NB4 (cell line): ENCODE measurements around the gene LRRC4.

Source experiments
- DNase-seq: peaks from one replicate; pipeline ENCODE4 v3.0.0; 2010; ENCODE audit warnings: low read depth
- H3K4me3 ChIP-seq: one replicate; pipeline ENCODE4 v1.5.1; 2011; ENCODE audit warnings: mild to moderate bottlenecking, low read depth, low read length, moderate library complexity
- MYC ChIP-seq: IDR thresholded peaks from 2 replicates; pipeline ENCODE4 v1.6.1; 2011; ENCODE audit warnings: low read depth, low read length
- POLR2A ChIP-seq: IDR thresholded peaks from 2 replicates; pipeline ENCODE4 v1.6.1; 2011; ENCODE audit warnings: mild to moderate bottlenecking; ENCODE audit not compliant: insufficient read length; ENCODE audit errors: extremely low read depth
- TF ChIP-seq, protein P1 (sequence below): IDR thresholded peaks from 2 replicates; pipeline ENCODE4 v1.6.1; 2011; ENCODE audit warnings: low read depth, low read length
- TF ChIP-seq, protein P2 (sequence below): IDR thresholded peaks from one replicate; pipeline ENCODE4 v1.5.1; 2012; ENCODE audit warnings: low read depth, low read length

The LRRC4 gene

DNA sequence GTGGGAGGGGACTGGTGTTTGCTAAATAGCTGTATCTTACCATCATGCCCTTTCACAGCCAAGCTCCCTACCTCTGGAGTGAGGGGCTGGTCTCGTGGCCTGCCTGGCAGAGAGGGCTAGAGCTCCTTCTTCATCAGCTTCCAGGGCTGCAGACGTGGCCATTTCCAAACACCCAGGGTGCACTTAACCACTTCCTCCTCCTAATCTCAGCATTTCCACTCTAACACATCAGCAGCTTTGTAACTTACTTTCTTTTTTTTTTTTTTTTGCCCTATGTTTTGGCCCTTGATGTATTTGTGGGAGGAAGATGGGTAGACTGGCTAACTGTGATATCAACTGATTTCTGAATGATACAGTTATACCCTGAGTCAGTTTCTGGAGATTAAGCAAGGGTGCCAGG, 27.4 kb downstream of the LRRC4 start:
- DNase-seq = no peak
- TF ChIP-seq POLR2A = no peak
- TF ChIP-seq MYC = no peak
- TF ChIP-seq, protein P1, sequence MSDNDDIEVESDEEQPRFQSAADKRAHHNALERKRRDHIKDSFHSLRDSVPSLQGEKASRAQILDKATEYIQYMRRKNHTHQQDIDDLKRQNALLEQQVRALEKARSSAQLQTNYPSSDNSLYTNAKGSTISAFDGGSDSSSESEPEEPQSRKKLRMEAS = no peak
- TF ChIP-seq, protein P2, sequence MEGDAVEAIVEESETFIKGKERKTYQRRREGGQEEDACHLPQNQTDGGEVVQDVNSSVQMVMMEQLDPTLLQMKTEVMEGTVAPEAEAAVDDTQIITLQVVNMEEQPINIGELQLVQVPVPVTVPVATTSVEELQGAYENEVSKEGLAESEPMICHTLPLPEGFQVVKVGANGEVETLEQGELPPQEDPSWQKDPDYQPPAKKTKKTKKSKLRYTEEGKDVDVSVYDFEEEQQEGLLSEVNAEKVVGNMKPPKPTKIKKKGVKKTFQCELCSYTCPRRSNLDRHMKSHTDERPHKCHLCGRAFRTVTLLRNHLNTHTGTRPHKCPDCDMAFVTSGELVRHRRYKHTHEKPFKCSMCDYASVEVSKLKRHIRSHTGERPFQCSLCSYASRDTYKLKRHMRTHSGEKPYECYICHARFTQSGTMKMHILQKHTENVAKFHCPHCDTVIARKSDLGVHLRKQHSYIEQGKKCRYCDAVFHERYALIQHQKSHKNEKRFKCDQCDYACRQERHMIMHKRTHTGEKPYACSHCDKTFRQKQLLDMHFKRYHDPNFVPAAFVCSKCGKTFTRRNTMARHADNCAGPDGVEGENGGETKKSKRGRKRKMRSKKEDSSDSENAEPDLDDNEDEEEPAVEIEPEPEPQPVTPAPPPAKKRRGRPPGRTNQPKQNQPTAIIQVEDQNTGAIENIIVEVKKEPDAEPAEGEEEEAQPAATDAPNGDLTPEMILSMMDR = no peak
- H3K4me3 ChIP-seq = no peak overlapping the region

DNA sequence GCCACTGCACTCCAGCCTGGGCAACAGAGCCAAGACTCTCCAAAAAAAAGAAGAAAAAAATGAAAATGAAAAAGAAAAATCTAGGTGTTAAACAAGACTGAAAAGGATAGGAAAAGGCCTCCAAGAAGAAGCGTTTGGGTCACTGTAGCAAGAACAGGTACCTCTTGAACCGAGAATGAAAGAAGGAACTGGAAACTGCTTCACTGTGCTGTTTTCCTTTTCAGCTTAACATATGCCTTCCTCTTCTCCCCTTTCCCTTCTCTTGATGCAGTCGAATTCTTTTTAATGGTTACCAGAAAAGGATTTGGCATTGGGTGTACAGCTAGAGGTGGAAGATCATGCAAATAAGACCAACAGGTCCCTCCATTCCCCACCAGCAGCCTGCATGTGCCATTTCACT, 28.1 kb downstream of the LRRC4 start:
- H3K4me3 ChIP-seq = no peak overlapping the region
- no peak for TF ChIP-seq MYC
- DNase-seq = no peak

DNA sequence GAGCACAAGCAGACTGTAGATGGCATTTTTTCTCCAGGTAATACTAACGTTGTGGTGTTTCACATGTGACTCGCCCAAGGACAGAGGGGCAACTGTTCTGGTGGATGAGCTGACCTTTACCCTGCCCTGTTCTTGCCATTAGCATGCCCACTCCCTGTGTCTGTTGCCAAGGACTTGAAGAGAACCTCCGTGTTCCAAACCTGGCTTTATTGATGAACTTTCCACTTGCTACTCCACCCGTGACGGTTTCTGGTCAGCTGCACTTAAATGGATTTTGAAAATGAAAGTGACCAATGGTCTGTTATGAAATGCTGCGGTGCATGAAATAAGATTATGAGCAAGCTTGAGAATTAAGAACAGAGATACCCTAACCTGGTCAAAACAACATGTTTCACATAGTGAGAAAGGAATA, 30.4 kb downstream of the LRRC4 start:
- TF ChIP-seq, protein P1 = no peak
- TF ChIP-seq, protein P2 = no peak
- TF ChIP-seq MYC (no peak), POLR2A (no peak)
- DNase-seq = no peak

DNA sequence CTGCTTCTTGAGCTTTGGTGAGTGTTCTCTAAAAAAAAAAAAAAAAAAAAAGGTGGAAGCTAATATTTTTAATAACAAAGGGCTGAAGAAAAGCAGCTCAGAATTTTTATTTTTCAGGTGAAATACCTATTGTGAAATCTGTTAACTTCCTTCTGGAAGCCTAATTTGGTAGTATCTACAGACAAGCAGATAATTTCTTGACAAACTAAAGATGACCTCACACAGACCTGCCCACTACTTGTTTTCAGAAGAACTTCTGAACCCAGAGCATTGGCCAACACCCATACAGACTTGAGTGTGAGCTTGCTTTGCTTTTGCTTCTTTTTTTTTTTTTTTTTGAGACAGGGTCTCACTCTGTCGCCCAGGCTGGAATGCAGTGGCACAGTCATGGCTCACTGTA, 31.2 kb downstream of the LRRC4 start:
- TF ChIP-seq, protein P2 = no peak
- TF ChIP-seq MYC (no peak), POLR2A (no peak)
- TF ChIP-seq, protein P1 = no peak
- H3K4me3 ChIP-seq = no peak overlapping the region
- DNase-seq = no peak

More for the DNA sequence above, 30.4 kb downstream of the LRRC4 start:
- no peak overlapping the region for H3K4me3 ChIP-seq

DNA sequence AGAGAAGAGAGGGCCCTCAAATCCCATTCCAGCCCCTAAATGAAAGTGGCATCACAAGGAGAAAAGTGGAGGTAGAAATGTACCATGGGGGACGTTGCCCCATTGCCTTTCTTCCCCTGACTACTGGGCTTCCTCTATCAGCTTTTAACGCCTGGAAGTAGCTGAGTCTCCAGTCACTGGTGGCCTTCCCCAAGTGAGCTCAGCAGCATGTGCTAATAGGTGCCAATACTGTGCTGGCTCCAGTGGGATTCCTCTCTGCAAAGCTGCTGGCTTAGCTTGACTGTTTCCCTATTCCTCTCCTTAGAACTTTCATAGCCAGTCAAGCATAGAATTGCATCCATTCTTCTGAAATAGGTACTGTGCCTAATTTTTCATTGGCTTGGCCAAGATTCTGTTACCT, 32.6 kb downstream of the LRRC4 start:
- TF ChIP-seq MYC = no peak
- no peak for TF ChIP-seq POLR2A
- TF ChIP-seq, protein P2 = no peak
- TF ChIP-seq, protein P1 = no peak
- H3K4me3 ChIP-seq = no peak overlapping the region
- DNase-seq = no peak

DNA sequence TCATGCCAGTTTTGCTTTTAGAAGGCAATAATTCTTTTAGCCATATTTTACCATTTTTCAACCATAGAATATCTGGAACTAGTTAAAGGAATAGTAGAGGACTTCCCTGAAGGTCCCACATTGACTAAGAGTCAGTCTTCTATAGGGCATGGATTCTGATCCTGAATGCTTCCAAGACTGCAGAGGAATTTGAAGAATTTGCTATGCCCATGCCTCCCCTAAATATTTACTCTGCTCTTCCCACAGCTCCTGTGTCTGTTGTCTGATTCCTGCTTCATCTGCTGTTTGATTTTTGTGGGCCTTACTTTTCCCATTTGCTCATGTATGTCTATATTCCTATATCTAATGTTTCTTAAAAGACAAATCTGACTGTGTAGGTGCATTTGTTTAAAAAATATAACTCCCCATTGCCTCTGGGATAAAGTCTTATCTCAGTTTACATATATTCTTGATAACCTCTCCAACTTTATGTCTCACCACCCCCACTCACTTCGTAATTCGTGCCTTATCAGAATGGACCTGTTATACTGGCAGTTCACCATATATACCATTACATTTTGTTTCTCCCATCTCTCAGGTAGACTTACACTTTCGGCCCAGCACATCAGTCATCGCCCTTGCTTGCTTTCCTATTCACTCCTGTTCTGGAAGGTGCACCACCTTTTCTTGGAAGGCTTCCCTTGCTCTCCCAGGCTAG, 33.9 kb downstream of the LRRC4 start:
- TF ChIP-seq MYC (no peak), POLR2A (no peak)
- TF ChIP-seq, protein P1 = no peak
- TF ChIP-seq, protein P2 = no peak
- H3K4me3 ChIP-seq = no peak overlapping the region
- DNase-seq = no peak
